Activated CD8-positive, alpha-beta memory T cell treated with anti-CD3 and anti-CD28 coated beads for 24 hours (primary cell): ENCODE measurements around the gene TDRD9.
A peak's percentile ranks its signal among the peaks of the same experiment; 100 is the strongest.

Experiments used
- DNase-seq: peaks from one replicate; pipeline ENCODE4 v3.0.0-alpha.2; 2020

TDRD9 gene

GRCh38 chr14:104037903-104038302 is 109.6 kb downstream of the TDRD9 start:
- no peak for DNase-seq

GRCh38 chr14:104039214-104039613 is 111.0 kb downstream of the TDRD9 start:
- DNase-seq = no peak

DNA sequence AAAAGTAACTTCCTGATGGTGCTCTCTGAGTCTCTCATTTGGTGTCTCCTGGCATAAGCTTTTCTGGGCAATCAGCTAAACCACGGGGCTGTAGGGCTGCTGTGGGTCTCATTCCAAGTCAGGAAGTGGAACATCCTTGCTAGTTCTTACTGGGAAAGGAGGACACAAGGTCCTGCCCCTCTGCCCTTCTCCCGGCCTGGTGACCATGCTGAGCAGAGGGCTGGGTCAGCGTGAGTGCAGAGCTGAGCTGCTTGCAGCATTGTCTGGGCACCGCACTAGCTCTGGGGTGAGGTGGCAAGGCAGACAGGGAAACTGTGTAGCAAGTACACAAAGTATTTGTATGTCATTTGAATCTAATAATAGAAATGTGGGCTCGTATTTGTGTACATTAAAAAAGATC is 112.3 kb downstream of the TDRD9 start:
- no peak for DNase-seq

DNA sequence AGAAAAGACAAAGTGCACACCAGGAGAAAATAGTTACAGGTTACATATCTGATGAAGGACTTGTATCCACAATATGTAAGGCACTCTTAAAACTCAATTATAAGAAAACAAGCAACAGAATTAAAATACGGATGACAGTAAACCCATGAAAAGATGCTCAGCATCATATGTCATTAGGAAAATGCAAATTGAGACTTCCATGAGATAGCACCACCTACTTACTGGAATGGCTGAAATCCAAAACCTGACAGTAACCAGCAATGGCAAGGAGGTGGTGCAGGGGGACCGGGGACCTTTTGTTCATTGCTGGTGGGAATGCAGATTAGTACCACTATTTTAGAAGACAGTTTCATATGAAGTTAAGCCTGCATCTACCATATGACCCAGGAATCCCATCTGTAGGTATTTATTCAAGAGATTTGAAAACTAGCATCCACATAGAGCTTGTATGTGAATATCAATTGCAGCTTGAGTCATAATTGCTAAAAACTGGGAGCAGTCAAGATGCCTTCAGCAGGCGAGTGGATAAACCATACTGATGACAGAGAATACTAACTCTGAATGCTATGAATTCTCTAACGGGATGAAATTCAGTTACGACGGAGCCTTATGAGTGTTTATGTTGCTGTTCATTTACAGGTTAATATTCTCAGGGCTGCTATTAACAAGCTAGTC is 113.3 kb downstream of the TDRD9 start:
- no peak for DNase-seq

GRCh38 chr14:104044016-104044415 is 115.8 kb downstream of the TDRD9 start:
- no peak for DNase-seq

- no peak for DNase-seq
Measured at GRCh38 chr14:104047761-104048160, 119.5 kb downstream of the TDRD9 start.

DNA sequence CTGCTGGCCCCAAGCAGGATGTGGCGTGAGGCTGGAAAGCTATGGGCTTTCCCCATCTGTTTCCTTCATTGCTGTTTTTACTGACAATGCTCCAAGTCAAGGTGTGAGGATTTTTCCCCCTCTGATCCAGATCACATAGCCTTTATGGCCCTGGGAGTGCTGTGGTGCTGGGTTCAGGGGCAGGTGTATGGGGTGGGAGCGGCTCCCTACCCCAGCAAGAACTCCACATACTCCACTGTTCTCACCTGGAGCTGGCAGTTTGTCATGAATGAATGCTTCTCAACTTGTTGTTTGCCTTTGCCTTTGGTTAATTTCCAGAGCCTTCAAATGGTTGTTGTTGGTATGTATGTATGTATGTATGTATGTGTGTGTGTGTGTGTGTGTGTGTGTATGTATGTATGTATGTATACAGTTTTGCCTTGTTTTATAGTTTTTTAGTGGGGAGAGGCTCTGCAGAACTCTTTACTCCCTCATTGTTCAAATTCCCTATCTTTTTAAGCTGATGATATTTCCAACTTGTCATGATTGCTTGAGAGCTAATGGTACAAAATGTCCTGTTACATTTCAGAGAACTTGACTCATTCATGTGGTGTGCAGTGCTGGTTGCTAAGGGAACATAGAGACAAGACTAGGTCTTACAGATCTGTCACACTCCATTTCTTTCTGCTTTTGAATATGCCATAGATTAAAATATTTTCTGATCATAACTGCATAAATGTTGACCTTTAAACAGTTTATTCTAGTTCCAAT is 120.7 kb downstream of the TDRD9 start:
- no peak for DNase-seq

- no peak for DNase-seq
Measured at GRCh38 chr14:104049576-104050240, 121.5 kb downstream of the TDRD9 start.

DNA sequence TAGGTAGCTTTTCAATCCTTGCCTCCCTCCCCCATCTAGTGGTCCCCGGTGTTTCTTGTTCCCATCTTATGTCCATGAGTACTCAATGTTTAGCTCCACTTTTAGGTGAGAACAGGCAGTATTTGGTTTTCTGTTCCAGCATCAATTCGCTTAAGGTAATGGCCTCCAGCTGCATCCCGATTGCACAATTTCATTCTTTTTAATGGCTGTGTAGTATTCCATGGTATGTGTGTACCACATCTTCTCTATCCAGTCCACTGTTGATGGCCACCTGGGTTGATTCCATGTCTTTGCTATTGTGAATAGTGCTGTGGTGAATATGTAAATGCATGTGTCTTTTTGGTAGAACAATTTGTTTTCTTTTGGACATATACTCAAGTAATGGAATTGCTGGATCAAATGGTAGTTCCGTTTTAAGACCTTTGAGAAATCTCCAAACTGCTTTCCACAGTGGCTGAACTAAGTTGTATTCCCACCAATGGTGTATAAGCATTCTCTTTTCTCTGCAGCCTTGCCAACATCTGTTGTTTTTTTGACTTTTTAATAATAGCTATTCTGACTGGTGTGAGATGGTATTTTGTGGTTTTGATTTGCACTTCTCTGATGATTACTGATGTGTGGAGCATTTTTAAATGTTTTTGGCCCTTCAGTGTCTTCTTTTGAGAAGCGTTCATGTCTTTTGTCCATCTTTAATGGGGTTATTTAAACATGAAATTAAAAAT is 123.0 kb downstream of the TDRD9 start:
- DNase-seq = no peak

DNA sequence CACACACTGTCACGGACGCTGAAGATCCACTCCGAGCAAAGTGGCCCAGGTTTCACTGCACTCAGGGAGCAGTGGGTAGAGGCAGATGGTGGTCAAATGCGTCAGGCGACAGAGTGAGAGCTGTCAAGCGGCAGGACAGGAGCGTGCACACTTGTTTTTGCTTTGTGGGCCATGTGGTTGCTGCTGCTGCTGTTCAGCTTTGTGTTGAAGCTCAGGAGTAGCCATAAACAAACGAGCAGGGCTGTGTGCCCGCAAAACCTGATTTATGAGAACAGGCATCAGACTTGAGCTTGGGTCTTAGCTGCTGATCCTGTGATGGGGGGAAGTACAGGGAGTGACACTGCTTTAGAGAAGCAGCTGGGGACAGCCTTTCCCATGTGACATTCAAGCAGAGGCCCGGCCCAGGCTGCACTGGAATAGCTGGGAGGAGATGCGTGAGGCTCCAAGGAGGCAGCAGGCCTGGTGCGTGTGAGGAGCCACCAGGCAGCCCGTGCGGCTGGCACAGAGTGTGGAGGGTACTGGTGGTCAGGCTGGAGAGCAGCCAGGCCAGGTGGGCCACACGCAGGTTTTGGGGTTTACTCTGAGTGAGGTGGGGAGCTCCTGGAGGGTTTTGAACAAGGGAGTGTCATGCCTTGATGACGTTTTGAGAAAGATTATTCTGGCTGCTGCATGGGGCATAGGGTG is 126.1 kb downstream of the TDRD9 start:
- no peak for DNase-seq

DNA sequence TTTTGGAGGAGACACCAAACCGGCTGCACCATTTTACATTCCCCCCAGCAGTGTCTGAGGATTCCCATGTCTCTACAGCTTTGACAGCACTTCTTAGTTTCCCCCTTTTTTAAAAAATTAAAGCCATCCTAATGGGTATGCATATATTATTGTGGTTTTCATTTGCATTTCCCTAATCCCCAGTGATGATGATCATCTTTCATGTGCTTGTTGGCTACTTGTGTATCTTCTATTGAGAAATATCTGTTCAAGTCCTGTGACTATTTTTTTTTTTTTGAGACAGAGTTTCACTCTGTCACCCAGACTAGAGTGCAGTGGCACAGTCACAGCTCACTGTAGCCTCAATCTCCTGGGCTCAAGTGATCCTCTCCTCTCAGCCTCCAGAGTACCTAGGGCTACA is 134.0 kb downstream of the TDRD9 start:
- no peak for DNase-seq

DNA sequence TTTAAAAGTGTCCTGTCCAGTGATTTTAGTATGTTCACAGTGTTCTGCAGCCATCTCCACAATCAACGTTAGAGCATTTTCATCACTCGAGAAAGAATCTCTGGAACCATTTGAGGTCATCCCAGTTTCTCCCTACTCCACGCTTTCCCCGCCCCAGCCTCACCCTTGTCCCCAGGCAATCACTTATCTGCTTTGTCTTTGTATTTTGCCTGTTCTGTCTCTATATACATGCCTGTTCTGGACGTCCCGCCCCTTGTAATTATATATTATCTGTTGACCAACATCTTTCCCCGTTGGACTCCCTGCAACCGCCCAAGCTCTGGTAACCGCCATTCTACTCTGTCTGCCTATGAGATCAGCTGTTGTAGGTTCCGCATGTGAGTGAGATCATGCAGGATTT is 135.7 kb downstream of the TDRD9 start:
- no peak for DNase-seq

- no peak for DNase-seq
Measured at GRCh38 chr14:104066279-104066678, 138.0 kb downstream of the TDRD9 start.

- DNase-seq = no peak
Measured at GRCh38 chr14:104066719-104067295, 138.6 kb downstream of the TDRD9 start.

DNA sequence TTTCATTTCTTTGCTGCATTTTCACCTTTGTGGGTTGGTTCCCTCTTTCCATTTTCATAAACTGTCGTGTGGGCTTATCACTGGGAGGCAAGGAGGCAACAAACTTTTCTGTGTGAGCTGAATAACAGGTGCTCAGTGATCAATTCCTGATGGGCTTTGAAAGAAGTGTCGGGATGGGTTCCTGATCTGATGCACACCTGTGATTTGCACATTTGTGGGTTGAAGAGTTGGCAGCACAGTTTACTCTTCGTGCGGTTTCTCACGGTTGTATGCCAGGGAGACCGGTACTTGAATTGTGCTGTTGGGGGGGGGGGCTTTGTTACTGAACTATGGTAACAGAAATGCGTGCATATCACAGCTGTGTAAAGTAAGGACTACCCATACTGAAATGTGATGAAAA is 141.3 kb downstream of the TDRD9 start:
- DNase-seq = no peak

DNA sequence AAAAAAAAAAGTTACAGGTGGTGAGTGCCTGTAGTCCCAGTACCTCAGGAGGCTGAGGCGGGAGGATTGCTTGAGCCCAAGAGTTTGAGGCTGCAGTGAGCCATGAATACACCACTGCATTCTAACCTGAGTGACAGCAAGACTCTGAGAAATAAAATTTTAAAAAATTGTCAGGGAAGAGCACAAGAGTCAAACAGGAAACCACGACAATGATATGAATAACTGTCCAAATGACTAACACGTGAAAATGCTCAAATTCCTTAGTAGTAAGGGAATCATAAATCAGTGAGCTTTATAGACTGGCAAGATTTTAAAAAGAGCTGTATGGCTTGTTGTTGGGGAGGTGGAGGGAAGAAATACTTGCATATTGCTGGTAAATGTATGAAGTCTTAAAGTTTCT is 144.3 kb downstream of the TDRD9 start:
- DNase-seq = no peak

GRCh38 chr14:104073764-104074163 is 145.5 kb downstream of the TDRD9 start:
- no peak for DNase-seq

GRCh38 chr14:104075530-104076151 is 147.4 kb downstream of the TDRD9 start:
- no peak for DNase-seq

DNA sequence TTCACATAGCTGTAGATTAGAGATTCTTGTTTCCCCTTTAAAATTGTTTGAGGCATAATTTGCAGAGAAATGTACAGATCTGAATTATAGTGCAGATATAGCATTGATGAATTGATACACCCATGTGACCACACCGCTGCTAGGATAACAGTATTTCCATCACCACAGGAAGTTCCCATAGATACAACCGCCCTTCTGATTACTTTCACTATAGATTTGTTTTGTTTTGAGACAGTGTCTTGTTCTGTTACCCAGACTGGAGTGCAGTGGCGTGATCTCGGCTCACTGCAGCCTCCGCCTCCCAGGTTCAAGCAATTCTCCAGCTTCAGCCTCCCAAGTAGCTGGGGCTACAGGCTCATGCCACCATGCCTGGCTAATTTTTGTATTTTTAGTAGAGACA is 148.5 kb downstream of the TDRD9 start:
- DNase-seq = no peak

GRCh38 chr14:104078031-104078455 is 149.8 kb downstream of the TDRD9 start:
- DNase-seq = peak; percentile 90

DNA sequence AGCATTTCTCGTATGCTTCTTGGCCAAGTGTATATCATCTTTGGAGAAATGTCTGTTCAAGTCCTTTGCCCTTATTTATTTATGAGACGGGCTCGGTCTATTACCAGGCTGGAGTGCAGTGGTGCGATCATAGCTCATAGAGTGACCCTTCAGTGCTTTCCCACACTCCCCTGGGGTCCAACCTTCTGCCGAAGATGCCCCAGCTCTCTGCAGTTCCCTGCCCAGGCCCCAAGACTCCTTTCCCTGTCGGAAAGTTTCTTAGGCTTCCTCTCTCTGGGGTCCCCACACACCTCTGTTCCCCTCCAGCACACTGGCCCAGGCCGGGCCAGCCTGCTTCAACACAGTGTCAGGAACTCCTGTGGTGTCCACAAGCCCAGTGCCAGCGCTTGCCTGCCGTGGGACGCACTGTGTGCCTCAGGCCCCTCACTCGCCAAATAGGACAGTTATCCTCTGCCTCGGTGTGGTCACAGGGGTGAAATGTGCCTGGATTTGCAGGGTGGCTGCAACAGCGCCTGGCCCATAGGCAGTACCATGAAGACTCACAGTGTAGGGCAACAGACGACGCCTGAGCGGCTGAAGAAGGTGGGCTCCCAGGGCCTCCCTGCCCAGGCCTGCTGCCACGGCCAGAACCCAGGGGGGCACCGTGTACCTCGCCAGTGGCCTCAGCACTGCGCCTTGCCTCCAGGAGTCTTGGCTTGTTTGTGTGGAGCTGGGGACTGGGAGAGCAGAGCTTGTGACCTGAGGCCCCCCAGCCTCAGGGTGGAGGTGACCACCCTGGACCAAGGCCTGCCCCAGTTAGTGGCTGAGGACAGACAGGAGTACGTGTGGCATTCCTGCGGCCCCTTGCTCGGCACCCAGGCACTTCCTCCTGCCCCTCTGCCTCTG is 152.4 kb downstream of the TDRD9 start:
- DNase-seq = no peak
